ENCODE measurements around the gene EYS. TPM values are rescaled to one million over a fixed set of nuclear protein-coding genes. Genes with fewer than 3 reads are reported as not detected.

The EYS gene
- polyA plus RNA-seq, 1 experiment = not detected

GRCh38 chr6:64580346-64580745, 1126.7 kb downstream of the EYS start:
- peak; percentile 0 for DNase-seq (ENCODE audit: low read depth, low spot score)
- H3K4me3 ChIP-seq (ENCODE audit: low read depth, low read length) = no peak overlapping the region
- POLR2A ChIA-PET = no interaction called here

DNA sequence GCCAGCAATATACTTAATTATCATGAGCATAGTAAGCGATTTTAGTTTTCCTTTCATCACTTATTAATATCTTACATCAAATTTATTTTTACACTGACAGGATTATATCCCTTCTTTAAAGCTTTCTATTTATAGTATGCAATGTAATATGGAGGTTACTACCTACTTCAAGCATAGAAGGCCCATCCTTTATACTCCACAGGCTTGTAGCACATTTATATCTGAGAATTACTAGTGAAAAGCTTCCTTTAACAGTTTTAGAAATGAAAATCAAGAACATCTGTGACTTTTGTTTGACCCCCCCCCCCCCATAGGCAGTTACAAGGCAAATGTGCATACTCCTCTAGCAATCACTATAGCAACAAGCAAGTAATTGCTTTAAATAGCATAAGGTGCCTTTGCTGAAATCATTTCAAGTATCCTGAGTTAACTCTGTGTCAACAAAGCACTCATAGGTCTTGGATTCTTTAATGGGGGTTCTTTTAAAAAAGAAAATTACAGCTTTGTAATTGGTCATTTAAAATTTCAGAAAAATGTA, 1153.7 kb downstream of the EYS start:
- Histone ChIP-seq H3K27ac (ENCODE audit: low read depth, low read length) (no peak overlapping the region), H3K27me3 (ENCODE audit: control insufficient read depth, insufficient read depth, low read length) (no peaks in the 10 kb centered on the region), H3K9me3 (ENCODE audit: control insufficient read depth, insufficient read depth, low read length) (no peaks in the 10 kb centered on the region), H3K4me3 (ENCODE audit: low read depth, low read length) (no peak overlapping the region)
- CTCF ChIA-PET = no interaction called here
- POLR2A ChIA-PET = no interaction called here
- no peak for DNase-seq (ENCODE audit: low read depth, low spot score)
- TF ChIP-seq CTCF (IDR thresholded peaks at IDR 0.05; ENCODE audit: low read depth, low read length) = no peak

More at GRCh38 chr6:64580346-64580745, 1126.7 kb downstream of the EYS start:
- H3K27ac ChIP-seq (ENCODE audit: low read depth, low read length) = no peak overlapping the region
- H3K27me3 ChIP-seq (ENCODE audit: control insufficient read depth, insufficient read depth, low read length) = no peaks in the 10 kb centered on the region
- no peaks in the 10 kb centered on the region for H3K9me3 ChIP-seq (ENCODE audit: control insufficient read depth, insufficient read depth, low read length)
- CTCF ChIA-PET = no interaction called here
- no peak for TF ChIP-seq CTCF (IDR thresholded peaks at IDR 0.05; ENCODE audit: low read depth, low read length)

GRCh38 chr6:64547594-64548268, 1159.3 kb downstream of the EYS start:
- no peak overlapping the region for H3K4me3 ChIP-seq (ENCODE audit: low read depth, low read length)
- no peak overlapping the region for H3K27ac ChIP-seq (ENCODE audit: low read depth, low read length)
- no peak for DNase-seq (ENCODE audit: low read depth, low spot score)
- peaks cover 5% of the 10 kb centered on the region; the same call in 1 of the 2 replicates for H3K9me3 ChIP-seq (ENCODE audit: control insufficient read depth, insufficient read depth, low read length)
- POLR2A ChIA-PET = no interaction called here
- CTCF ChIA-PET = no interaction called here
- no peaks in the 10 kb centered on the region for H3K27me3 ChIP-seq (ENCODE audit: control insufficient read depth, insufficient read depth, low read length)
- no peak for TF ChIP-seq CTCF (IDR thresholded peaks at IDR 0.05; ENCODE audit: low read depth, low read length)

DNA sequence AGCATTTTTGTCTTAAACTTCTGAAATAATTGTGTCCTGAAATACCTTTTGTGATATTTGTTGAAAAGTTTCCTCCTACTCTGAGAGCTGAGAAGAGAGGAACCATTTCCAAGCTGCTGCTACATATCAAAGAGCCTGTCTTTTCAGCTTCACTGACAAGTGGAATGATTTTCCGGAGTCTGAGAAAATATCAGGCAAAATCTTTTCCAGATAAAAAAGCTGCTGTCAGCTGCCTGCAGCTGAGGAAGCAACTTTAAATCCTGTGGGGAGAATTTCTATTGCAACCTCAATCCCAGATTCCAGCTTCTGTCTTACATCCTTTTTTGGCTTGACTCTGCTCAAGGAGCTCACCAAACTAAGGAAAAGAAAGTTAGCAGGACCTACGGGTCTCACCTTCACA, 1167.1 kb downstream of the EYS start:
- POLR2A ChIA-PET = no interaction called here
- Histone ChIP-seq H3K4me3 (ENCODE audit: low read depth, low read length) (no peak overlapping the region), H3K9me3 (ENCODE audit: control insufficient read depth, insufficient read depth, low read length) (no peaks in the 10 kb centered on the region), H3K27ac (ENCODE audit: low read depth, low read length) (no peak overlapping the region), H3K27me3 (ENCODE audit: control insufficient read depth, insufficient read depth, low read length) (no peaks in the 10 kb centered on the region)
- CTCF ChIA-PET = no interaction called here
- TF ChIP-seq CTCF (IDR thresholded peaks at IDR 0.05; ENCODE audit: low read depth, low read length) = no peak
- no peak for DNase-seq (ENCODE audit: low read depth, low spot score)

DNA sequence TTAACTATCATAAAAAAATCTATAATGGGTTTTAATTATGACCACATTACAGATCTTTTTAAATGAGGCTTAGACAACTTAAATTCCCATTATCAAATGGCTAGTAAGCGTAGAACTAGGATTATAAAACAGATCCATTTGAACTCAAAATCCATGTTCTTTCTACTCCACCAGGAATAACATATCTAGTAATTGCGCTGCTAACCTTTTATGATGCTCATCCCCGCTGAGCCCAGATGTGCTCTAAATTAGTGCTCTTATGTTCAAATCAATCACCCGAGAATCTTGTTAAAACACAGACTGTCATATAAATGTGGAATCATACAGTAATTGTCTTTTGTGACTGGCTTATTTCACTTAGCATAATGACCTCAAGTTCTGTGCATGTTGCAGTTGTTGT, 1168.3 kb downstream of the EYS start:
- CTCF ChIA-PET = no interaction called here
- Histone ChIP-seq H3K4me3 (ENCODE audit: low read depth, low read length) (no peak overlapping the region), H3K9me3 (ENCODE audit: control insufficient read depth, insufficient read depth, low read length) (no peaks in the 10 kb centered on the region), H3K27me3 (ENCODE audit: control insufficient read depth, insufficient read depth, low read length) (no peaks in the 10 kb centered on the region), H3K27ac (ENCODE audit: low read depth, low read length) (no peak overlapping the region)
- TF ChIP-seq CTCF (IDR thresholded peaks at IDR 0.05; ENCODE audit: low read depth, low read length) = no peak
- POLR2A ChIA-PET = no interaction called here
- no peak for DNase-seq (ENCODE audit: low read depth, low spot score)

Measured in AG04450 (cell line).